GM21723 (cell line): ENCODE data around the gene RNASEH2B.

ENCODE experiments used
- ATAC-seq: cut with Tn5 transposase; IDR thresholded peaks from one replicate; pipeline ENCODE4 v1.9.1; 2021; ENCODE audit warnings: mild to moderate bottlenecking, moderate library complexity; ENCODE audit not compliant: unreplicated experiment

Gene RNASEH2B

DNA sequence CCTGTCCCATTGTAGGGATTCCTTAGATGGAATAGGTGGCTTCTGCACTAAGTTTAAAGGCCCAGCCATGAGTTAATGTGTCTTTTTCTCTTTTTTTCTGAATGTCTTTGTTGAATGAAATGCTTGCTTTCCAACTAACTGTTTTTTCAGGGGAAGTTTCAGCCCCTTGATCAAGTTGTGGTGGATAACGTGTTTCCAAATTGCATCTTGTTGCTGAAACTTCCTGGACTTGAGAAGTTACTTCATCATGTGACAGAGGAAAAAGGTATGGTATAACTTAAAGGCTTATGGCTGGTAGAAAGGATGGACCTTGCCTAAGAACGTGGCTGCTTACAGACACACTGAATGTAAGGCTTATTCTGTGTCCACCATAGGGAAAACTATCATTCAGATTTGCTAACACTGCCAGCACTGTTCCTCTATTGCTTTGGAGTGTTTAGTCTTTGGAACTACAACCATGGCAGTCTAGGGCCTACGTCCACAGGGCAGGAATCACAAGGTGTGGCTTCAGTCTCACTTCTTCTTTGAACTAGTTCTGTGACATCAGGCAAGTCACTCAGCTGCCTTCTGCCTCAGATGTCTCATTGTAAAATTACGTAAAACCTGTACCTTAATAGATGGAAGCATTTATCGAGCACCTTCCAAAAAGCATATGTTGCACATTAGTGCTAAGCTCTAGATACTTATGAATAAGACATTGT lies 25.3 kb downstream of the RNASEH2B start:
- no peak for ATAC-seq

DNA sequence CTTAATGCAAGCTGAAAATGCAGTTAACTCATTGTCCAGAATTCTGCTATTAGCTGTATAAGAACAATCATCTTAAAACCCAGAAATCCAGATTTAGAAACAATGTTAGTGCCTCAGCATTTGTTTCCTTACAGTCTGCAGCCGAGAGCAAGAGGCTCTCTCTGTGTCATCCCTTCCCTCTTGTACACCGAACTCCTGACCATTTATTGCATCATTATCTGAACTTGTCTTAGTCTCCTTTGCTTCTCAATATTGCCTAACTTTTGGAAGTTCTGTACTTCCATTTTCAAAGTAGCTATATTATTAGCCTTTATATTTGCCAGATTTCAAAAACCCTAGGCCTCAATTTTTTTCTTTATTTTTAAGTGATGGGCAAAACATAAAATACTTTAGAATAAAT lies 27.1 kb downstream of the RNASEH2B start:
- ATAC-seq, result no peak

GRCh38 chr13:50940509-50940908 lies 30.9 kb downstream of the RNASEH2B start:
- no peak for ATAC-seq

DNA sequence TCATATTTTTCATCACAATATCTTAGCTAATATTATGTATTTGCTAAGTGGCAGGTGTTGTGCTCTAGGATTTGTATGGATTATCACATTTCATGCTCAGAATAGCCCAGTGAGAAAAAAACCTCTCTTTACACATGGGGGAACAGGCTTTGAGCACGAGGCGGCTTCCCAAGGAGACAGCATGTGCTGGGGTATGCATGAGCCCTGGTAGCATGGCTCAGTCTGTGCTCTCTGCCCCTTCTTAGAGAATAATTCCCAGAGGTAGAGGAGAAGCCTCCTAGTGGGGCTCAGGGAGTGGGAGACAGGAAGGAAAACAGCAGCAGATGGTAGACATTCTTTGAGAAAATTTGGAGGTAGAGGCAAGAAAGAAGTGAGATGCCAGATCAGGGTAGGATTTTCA lies 31.6 kb downstream of the RNASEH2B start:
- no peak for ATAC-seq

GRCh38 chr13:50942630-50943311 lies 33.2 kb downstream of the RNASEH2B start:
- no peak for ATAC-seq

DNA sequence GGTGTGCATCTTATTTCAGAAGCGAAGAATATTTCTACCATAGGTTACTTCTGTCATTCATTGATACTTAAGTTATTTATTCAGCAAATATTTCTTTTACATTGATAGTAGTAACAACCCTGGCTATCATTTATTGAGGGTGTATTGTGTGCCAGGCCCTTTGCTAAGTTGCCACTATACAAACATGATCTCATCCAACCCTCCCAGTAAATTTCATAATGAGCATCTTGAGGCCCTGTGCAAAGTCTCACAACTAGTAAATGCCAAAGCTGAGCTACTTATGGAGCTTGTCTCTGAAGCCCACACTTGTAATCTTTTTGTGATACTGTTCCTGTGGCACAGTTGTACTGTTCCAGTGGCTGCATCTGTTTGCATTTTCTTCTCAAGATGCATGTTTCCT lies 36.1 kb downstream of the RNASEH2B start:
- ATAC-seq, result no peak

DNA sequence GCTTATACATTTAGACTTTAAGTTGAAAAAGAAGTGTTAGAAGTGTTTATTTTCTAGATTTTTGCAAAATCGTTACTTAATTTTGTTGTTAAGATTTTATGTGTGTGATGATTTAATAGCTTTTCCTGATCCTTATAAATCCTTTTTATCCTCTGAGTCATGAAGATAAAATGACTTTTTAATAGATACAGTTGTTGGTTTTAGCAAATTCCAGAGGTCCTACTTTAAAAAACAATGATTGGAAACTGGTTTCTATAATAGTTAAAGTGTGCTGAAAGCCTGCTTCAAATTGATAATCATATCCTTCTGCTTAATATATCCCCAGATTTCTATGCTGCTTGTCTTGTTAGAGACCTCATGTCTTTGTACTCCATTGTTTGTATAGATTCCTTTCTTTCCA lies 39.0 kb downstream of the RNASEH2B start:
- ATAC-seq, result no peak

- no peak for ATAC-seq
These were observed 41.3 kb downstream of the RNASEH2B start for GRCh38 chr13:50950849-50951248.

DNA sequence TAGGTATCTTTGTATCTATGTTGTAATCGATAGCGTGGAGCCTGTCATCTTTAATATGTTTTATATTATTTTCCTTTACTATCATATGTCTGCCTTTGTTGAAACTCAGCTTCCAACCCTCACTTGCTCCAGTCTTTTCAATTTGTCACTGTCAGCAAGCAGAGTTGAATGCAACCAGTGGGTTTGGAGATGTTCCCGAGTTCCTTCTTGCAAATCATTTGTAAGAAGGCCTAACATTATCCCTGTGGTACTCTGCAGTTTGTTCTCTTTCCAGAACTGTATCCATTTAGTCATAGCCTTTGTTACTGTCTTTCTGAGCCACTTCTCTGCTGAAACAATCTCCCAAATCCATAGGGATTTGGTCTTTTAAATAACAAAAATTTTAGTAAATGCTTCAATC lies 41.8 kb downstream of the RNASEH2B start:
- ATAC-seq, result no peak

GRCh38 chr13:50955241-50955640 lies 45.6 kb downstream of the RNASEH2B start:
- no peak for ATAC-seq

DNA sequence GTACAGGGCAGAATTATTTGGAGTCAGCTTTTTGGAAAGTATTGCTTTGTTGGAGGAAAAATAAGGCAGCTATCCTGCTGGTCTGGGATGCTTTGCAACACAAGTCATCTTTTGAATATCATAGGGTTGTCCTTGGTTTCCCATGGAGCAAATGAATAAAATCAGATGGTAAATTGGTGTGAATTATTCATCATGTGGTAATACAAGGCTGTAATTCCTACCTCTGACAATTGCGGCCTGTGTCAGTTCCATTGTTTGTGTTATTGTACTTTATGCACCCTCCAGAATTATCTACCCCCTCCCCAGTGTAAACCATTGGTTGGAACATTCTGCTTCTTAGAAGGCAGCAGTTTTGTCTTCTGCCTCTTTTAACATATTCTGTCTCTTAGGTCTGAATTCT lies 46.2 kb downstream of the RNASEH2B start:
- ATAC-seq, result no peak

- ATAC-seq, result no peak
These were observed 48.0 kb downstream of the RNASEH2B start for GRCh38 chr13:50957620-50958019.

- ATAC-seq, result no peak
These were observed 60.1 kb downstream of the RNASEH2B start for GRCh38 chr13:50969691-50970090.

DNA sequence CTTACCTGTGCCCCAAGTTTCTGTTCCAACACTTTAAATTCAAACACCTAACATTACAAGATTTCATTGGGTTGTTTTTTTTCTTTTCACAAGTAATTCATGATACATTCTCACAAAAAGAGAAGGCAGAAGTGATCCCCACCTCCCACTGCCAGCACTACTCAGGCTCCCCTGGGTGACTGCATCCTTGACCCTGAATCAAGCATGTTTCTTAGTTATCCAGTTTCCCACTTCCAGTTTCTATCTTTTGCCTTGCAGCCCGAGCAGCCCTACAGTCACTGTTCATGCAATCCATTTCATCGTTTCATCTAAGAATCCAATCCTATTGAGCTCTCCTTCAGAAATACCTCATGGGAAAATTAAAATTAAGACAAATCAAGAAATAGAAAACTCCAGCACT lies 61.4 kb downstream of the RNASEH2B start:
- no peak for ATAC-seq

GRCh38 chr13:50974268-50974667 lies 64.7 kb downstream of the RNASEH2B start:
- no peak for ATAC-seq

DNA sequence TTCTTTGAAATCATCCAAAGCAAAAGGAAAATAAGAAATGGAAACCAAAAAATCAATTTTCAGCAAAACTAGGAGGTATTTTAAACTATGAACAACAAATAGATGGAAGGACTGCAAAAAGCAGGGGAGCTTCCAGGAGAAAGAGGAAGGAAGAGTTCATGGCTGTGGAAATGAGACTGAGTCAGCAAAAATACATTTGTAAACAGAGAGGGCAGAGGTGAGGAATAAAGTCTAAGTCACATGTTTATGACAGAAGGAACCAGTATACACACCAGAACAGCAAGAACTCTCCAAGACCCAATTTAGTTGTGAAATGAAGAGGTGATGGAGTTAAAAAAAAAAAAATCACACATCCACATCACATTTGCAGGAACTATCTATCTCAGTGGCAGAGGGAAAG lies 69.6 kb downstream of the RNASEH2B start:
- ATAC-seq, result no peak

DNA sequence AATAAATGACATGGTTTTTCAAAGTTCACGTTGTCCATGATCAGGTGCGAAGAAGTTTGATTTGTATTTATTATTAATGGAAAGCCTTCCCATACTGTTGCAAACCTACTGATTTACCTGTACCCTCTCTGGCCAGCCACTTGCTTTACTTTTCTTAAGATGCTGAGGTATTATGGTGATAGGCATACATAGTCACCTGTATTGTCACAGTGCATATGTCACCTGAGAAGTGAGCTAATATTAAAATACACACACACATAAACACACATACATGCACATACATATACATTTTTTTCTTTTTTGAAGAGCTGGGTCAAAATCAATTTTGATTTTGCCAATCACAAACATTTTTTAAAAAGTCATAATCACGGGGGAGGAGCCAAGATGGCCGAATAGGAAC lies 72.1 kb downstream of the RNASEH2B start:
- no peak for ATAC-seq

DNA sequence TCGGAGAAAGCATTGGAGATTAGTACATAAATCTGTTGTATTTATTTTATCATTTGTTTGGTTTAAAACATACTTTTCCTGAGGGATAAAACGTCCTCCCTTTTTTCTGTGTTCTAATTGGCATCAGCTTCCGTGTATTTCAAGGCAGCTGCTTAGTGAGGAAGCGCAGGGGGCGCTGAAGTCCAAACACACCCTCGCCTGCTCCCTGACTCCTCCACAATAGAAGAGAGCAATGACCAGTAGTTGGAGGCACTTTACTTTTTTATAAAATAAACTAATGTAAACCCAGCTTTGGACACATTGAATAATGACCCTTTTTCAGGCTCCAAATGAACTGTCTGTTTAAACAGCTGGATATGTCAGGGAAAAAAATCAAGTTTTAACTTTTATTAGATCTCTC lies 79.9 kb downstream of the RNASEH2B start:
- no peak for ATAC-seq

- no peak for ATAC-seq
These were observed 80.7 kb downstream of the RNASEH2B start for GRCh38 chr13:50990065-50990817.

GRCh38 chr13:50990818-50991506 lies 81.4 kb downstream of the RNASEH2B start:
- no peak for ATAC-seq
